ENCODE data around the gene TTC31.

- TF ChIP-seq POLR2AphosphoS5 (IDR thresholded peaks at IDR 0.05; ENCODE audit: low read depth, low read length): no peak
- TF ChIP-seq REST (IDR thresholded peaks at IDR 0.05; ENCODE audit: insufficient read depth in 1 of 2, low read depth in 2 of 2, low read length in 2 of 2): no peak
These were observed 44.6 kb upstream of the TTC31 start for GRCh38 chr2:74438248-74438647.

Measured in PFSK-1 (cell line).